Ascending aorta (tissue), 2 donors: ENCODE results near the gene DEPDC7. TPM values are rescaled to one million over a fixed set of nuclear protein-coding genes. Genes with fewer than 3 reads are reported as not detected.

Source experiments
- DNase-seq, 2 donors: peaks; one replicate each; pipeline ENCODE4 v3.0.0-alpha.2; 2019; ENCODE audit warnings: low spot score in 2 of 2
- H3K27ac ChIP-seq, 2 donors: fragments of 200-600 bp; sonication (generic); one replicate each; pipeline ENCODE4 v1.5.1; 2016 to 2017; ENCODE audit warnings: mild to moderate bottlenecking in 1 of 2
- H3K27me3 ChIP-seq: fragments of 200-600 bp; sonication (generic); one replicate; pipeline ENCODE4 v1.5.1; 2017
- H3K36me3 ChIP-seq, 2 donors: fragments of 200-600 bp; sonication (generic); one replicate each; pipeline ENCODE4 v1.5.1; 2016
- H3K4me1 ChIP-seq, 2 donors: fragments of 200-600 bp; sonication (generic); one replicate each; pipeline ENCODE4 v1.5.1; 2016 to 2017; ENCODE audit warnings: mild to moderate bottlenecking in 1 of 2
- H3K4me3 ChIP-seq, 2 donors: fragments of 200-600 bp; sonication (generic); one replicate each; pipeline ENCODE4 v1.5.1; 2016 to 2017; ENCODE audit warnings: mild to moderate bottlenecking in 1 of 2
- H3K9me3 ChIP-seq, 2 donors: fragments of 200-600 bp; sonication (generic); one replicate each; pipeline ENCODE4 v1.5.1; 2016
- intact Hi-C: fragments of 100-400 bp; cut with DNase I; formaldehyde crosslinking; loops from one replicate; pipeline ENCODE4 v1.15.1; 2023
- total RNA-seq: library from RNA; depleted of rRNA; stranded (reverse); fragments of >200 nt; gene quantifications from one replicate; pipeline ENCODE4 v1.1.0, GENCODE V29; 2016
- TF ChIP-seq, protein P1 (sequence below), 3 experiments: fragments of 200-600 bp in 2 of 3; fragments of 450-650 bp in 1 of 3; sonication (generic) in 2 of 3; IDR thresholded peaks; one replicate each; pipeline ENCODE4 v1.5.1; 2016 to 2019; ENCODE audit warnings: antibody characterized with exemption in 3 of 3, mild to moderate bottlenecking in 1 of 3, moderate library complexity in 1 of 3

The DEPDC7 gene
- total RNA-seq, 1 donor from 2014 or later: not detected

DNA sequence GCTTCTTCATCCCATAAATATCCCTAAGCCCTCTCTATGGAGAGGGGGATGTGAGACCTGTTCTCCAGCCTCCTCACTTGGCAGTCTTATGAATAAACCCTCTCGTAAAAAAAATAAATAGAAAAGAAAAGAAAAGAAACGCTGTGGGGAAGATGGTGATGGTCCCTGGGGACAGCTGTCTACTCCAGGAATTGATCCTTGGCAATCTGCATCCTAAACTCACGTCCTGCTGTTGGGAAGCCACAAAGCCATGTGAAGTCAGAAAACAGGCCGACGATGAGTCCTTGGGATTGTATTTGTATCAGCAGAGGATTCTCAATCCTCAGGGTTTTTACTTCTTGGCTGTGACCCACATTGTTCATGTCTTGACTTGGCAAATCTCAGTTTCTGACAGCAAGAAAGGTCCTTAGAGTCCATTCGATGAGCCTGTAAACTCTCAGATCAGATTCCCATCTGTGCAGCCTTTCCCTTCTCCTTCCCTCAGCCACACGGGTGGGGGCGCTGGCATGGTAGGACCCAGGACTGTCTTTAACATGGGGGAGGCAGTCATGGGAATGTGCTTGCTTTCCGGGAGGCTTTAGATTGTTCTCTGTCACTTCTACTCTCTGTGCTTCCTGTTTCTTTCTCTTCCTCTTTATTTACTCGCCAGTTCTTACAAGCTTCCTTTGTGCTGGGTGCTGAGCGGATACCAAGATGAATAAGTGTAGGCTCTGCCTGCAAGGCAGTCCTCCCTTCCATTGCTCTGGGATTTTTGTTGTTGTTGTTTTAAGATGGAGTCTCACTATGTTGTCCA is 48.6 kb downstream of the DEPDC7 start:
- intact Hi-C loops: no loop called here
- DNase-seq: no peak
- H3K36me3 ChIP-seq: peaks cover 64 to 70% of the 10 kb centered on the region in 2 donors

GRCh38 chr11:33064866-33065265 is 49.2 kb downstream of the DEPDC7 start:
- Histone ChIP-seq H3K27me3 (no peaks in the 10 kb centered on the region), H3K4me3 (no peak overlapping the region), H3K36me3 (peaks cover 64 to 70% of the 10 kb centered on the region in 2 donors), H3K4me1 (no peaks in the 10 kb centered on the region), H3K9me3 (no peaks in the 10 kb centered on the region), H3K27ac (no peak overlapping the region)
- intact Hi-C loops: loop anchor here (1.0 kb wide), 1 partner anchor 105 kb away; no protein-coding TSS in a partner anchor
- TF ChIP-seq, protein P1, sequence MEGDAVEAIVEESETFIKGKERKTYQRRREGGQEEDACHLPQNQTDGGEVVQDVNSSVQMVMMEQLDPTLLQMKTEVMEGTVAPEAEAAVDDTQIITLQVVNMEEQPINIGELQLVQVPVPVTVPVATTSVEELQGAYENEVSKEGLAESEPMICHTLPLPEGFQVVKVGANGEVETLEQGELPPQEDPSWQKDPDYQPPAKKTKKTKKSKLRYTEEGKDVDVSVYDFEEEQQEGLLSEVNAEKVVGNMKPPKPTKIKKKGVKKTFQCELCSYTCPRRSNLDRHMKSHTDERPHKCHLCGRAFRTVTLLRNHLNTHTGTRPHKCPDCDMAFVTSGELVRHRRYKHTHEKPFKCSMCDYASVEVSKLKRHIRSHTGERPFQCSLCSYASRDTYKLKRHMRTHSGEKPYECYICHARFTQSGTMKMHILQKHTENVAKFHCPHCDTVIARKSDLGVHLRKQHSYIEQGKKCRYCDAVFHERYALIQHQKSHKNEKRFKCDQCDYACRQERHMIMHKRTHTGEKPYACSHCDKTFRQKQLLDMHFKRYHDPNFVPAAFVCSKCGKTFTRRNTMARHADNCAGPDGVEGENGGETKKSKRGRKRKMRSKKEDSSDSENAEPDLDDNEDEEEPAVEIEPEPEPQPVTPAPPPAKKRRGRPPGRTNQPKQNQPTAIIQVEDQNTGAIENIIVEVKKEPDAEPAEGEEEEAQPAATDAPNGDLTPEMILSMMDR (IDR thresholded peaks at IDR 0.05): no peak
- no peak for DNase-seq

More for the DNA sequence above, 48.6 kb downstream of the DEPDC7 start:
- Histone ChIP-seq H3K4me3 (no peak overlapping the region), H3K4me1 (no peaks in the 10 kb centered on the region), H3K27me3 (no peaks in the 10 kb centered on the region), H3K9me3 (no peaks in the 10 kb centered on the region), H3K27ac (no peak overlapping the region)
- TF ChIP-seq, protein P1 (IDR thresholded peaks at IDR 0.05): no peak

DNA sequence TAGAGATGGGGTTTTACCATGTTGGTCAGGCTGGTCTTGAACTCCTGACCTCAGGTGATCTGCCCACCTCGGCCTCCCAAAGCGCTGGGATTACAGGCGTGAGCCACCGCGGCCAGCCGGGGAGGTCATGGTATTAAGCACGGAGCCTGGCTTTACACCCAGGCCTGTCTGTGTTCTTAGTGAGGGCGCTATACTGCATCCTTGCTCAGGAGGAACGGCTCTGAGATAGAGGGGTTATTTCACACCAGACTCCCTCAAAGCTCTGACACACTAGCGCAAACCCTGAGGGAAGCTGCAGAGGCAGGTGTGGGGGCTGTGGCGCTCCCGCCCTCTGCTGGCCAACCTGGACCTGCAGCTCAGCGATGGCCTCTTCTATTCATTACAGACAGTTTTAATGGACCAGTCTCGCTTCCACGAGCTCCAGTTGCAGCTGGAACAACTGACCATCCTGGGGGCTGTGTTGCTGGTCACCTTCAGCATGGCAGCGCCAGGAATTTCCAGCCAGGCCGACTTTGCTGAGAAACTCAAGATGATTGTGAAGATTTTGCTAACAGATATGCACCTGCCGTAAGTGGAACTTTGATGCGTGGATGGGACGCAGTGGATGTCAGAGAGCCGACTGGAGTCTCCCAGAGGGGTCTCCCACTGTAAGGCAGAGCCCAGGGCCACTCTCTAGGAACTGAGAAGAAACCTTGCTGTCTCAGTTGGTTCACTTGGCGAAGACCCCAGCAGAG is 49.9 kb downstream of the DEPDC7 start:
- intact Hi-C loops: loop anchor here (1.0 kb wide), 1 partner anchor 105 kb away; no protein-coding TSS in a partner anchor
- no peaks in the 10 kb centered on the region for H3K9me3 ChIP-seq
- H3K27me3 ChIP-seq: no peaks in the 10 kb centered on the region
- TF ChIP-seq, protein P1 (IDR thresholded peaks at IDR 0.05): peak; percentile 54 to 72 (median 70)
- no peak overlapping the region for H3K27ac ChIP-seq
- DNase-seq: peak in 1 of 2 donors; percentile 74
- peaks cover 64 to 70% of the 10 kb centered on the region in 2 donors for H3K36me3 ChIP-seq
- H3K4me3 ChIP-seq: no peak overlapping the region
- no peaks in the 10 kb centered on the region for H3K4me1 ChIP-seq

DNA sequence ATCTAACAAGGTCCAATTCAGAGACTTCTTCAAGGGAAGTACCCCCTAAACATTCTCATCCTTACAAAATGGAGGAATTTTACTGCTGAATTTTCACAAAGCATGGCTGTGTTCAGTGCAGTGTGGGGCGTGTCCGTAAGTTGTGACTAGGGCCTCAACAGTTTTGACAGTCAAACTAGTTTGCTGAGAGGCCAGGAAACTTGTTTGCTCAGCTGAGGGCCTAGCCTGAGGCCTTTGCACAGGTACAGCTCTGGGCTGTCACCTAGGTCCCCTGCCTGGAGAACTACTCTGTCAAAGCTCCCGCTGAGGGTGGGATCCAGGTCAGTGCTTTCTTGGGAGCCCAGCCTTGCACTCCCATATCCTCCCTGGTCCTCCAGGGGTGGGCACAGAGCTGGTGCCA is 51.6 kb downstream of the DEPDC7 start:
- Histone ChIP-seq H3K4me1 (no peaks in the 10 kb centered on the region), H3K9me3 (no peaks in the 10 kb centered on the region), H3K27ac (no peak overlapping the region), H3K36me3 (peaks cover 72 to 76% of the 10 kb centered on the region in 2 donors), H3K4me3 (no peak overlapping the region), H3K27me3 (no peaks in the 10 kb centered on the region)
- no peak for DNase-seq
- intact Hi-C loops: no loop called here
- TF ChIP-seq, protein P1 (IDR thresholded peaks at IDR 0.05): no peak

GRCh38 chr11:33068611-33069340 is 53.1 kb downstream of the DEPDC7 start:
- H3K36me3 ChIP-seq: peaks cover 79 to 91% of the 10 kb centered on the region in 2 donors

More at GRCh38 chr11:33068611-33069340, 53.1 kb downstream of the DEPDC7 start:
- DNase-seq: no peak
- H3K4me1 ChIP-seq: no peaks in the 10 kb centered on the region
- TF ChIP-seq, protein P1 (IDR thresholded peaks at IDR 0.05): no peak
- no peaks in the 10 kb centered on the region for H3K27me3 ChIP-seq
- H3K9me3 ChIP-seq: no peaks in the 10 kb centered on the region
- no peak overlapping the region for H3K4me3 ChIP-seq
- intact Hi-C loops: no loop called here
- no peak overlapping the region for H3K27ac ChIP-seq
